Neural progenitor cell (in vitro differentiated cells): Measurements from ENCODE around the gene TMPRSS9.

Experiments
- CTCF ChIP-seq: fragments of 200-600 bp; sonication (generic); IDR thresholded peaks from 2 replicates; pipeline ENCODE4 v1.5.1; 2017; ENCODE audit warnings: antibody characterized with exemption, mild to moderate bottlenecking
- EZH2 ChIP-seq: fragments of 200-600 bp; sonication (generic); IDR thresholded peaks from 2 replicates; pipeline ENCODE4 v1.6.1; 2017; ENCODE audit warnings: antibody characterized with exemption, mild to moderate bottlenecking, moderate library complexity
- EZH2phosphoT487 ChIP-seq: fragments of 200-600 bp; sonication (generic); IDR thresholded peaks from 2 replicates; pipeline ENCODE4 v1.6.1; 2017; ENCODE audit warnings: antibody characterized with exemption

GRCh38 chr19:2362046-2362969, 2.2 kb downstream of the TMPRSS9 start:
- TF ChIP-seq CTCF (no peak), EZH2 (no peak), EZH2phosphoT487 (no peak)
